Hematopoietic multipotent progenitor cell treated with erythropoietin and hydrocortisone succinate and interleukin-3 and kit ligand, for 4 days (in vitro differentiated cells): ENCODE measurements around the gene GCGR.
"Not testable (repeated sequence)": the region's sequence is repeated elsewhere in the genome, so short reads cannot be mapped to it uniquely, and the experiment has no call there.

Source experiments
- DNase-seq: peaks from one replicate; pipeline ENCODE4 v3.0.0-alpha.2; 2015

The GCGR gene

DNA sequence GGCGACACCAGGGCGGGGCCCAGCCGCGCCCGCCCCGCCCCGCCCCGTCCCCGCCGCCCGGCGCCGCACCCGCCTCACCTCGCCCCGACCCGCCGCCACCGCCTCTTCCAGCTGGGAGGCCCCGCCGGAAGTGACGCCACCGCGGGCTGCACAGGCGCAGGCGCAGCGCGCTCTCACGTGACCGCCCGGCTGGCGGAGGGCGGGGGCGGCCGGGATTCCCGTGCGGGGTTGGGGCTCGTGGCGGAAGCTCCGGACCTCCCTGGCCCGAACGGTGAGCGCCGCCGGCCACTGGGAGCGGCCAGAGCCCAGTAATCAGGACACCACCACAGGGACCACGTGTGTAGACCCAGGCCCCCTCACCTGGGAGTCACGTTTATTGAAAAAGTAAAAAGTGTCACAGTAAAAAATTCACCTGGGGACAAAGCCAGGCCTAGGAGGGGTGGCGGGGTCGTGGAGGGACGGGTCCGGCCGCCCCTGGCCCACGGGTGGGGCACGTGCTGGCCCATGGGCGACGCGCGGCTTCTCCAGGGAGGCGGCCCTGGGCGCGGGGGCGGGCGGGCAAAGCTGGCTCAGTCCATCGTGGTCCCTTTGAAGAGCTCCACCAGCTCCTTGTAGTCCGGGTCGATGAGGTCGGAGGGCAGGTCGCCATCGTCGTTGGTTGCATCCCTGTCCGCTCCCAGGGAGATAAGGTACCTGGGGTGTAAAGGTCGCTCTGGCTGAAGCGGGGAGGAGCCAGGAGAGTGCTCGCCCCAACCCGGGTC is 29.4 kb downstream of the GCGR start, which contains the start of gene MCRIP1:
TSS of gene MCRIP1 (minus strand) at position 132 of the 761 bp plus-strand sequence. CDS start 8,785 bp downstream, outside the sequence.
- peak; percentile 98 for DNase-seq

GRCh38 chr17:81833921-81834830 is 30.2 kb downstream of the GCGR start:
- no peak for DNase-seq

DNA sequence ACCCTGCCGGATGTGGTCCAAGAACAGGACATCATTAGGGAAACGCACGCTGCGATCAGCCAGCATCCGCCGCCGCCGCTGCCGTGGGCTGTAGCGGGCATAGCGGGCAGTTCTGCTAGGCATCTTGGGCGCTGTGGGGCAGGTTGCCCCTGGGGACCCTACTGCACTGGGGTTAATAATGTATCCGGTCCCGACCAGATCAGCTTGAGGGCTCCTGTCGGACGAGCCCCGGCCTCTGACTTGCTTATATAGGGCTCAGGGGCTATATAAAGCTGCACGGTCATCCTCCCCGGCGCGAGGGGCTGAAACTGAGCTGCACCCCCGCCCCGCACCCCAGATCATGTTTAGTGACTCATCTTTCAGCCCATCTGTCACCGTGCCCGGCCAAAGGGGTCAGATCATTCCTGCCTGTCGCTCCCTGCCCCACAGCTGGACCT is 30.9 kb downstream of the GCGR start, which contains the start of gene PPP1R27:
TSS of gene PPP1R27 (minus strand) at position 220 of the 437 bp plus-strand sequence. CDS start at position 123, 97 bp downstream.
- no peak for DNase-seq

DNA sequence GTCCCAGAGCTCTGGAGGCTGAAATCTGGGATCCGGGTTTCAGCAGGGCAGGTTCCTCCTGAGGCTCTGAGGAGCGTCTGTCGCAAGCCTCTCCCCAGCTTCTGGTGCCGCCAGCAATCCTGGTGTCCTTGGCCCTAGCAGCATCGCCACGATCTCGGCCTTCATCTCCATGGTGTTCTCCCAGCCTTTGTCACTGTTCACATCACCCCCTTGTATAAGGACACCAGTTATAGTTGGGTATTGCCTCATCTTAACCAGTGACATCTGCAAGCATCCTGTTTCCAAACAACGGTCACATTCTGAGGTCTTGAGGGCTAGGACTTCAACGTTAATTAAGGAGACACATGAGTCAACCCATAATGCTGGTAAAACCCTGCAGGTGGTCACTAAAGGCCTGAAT is 33.7 kb downstream of the GCGR start:
- peak; percentile 90 for DNase-seq

- DNase-seq: no peak
Measured at GRCh38 chr17:81838753-81839255, 34.9 kb downstream of the GCGR start.

DNA sequence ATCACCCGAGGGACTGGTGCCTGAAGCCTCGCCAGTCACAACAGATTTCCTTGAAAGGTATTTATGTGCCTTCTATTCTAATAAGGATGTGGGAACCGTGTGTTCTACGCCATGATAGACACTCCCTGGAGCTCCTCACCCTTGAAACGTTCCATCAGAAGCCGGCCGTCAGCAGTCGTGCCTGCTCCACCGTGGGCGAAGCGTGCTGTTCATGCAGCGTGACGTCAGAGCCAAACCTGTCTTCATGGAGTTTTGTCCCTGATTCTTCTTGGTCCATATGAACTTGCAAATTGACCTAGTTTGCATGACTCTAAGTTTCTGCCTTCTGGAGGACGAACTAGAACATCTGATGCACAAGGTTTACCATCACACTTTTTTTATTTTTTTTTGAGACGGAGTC is 35.4 kb downstream of the GCGR start:
- no peak for DNase-seq

- DNase-seq: not testable (repeated sequence)
Measured at GRCh38 chr17:81840059-81840458, 36.1 kb downstream of the GCGR start.

DNA sequence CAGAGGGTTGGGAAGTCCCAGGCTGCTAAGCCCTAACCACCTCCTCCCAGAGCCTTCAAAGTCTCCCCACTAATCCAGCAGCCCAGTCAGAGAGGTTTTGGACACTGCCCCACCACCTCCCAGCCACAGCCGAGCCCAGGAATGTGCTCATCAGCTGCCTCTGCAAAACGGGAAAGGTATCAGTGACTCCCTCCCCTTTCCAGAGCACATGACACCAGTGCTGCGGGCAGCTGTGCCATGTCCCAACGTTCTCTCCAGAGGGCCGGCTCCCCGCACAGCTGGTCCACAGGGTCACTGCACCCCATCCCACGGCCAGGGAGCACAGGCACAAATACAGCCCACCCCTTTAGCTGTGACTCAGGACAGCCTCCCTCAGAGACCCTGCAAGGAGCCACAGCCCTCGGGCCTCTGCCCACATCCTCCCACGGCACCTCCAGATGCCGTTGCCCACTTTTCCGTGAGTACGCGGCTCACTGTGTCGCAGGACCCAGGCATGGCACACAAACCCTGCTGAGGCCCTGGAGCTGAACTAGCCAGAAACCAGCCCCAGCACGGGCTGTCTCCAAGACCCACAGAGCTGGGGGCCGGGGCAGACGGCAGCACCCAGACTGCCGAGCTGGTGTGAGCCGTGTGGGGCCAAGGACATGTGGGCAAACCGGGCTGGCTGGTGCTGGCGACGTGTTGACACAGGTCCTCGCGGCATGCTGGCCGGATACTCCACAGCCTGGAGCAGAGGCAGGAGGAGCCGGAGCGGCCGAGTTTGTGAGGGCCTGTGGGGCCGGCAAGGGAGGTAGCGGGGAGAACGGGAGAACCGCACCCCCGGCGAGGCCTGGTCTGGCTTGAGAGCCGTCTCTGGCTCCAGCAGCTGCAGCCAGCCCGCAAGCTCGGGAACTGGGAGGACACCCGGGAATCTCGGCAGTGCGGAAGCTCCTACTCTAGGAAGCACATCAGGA is 37.2 kb downstream of the GCGR start:
- DNase-seq: peak; percentile 46

DNA sequence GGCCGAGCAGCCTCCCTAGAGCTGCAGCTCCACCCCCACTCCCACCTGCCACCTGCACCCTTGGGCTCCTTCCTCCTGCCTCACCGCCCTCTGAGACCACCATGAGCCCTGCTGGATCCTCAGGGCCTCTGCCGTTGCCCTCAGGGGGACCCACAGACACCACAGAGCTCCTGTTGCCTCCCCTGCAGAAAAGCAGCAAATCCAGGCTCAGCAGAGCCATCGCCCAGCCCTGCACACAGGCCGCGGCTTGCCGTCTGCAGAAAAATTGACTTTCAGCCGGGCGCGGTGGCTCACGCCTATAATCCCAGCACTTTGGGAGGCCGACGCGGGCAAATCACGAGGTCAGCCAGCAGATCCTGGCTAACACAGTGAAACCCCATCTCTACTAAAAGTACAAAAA is 37.9 kb downstream of the GCGR start:
- DNase-seq: no peak

GRCh38 chr17:81842378-81842724 is 38.4 kb downstream of the GCGR start:
- DNase-seq: no peak

GRCh38 chr17:81842725-81843504 is 39.0 kb downstream of the GCGR start:
- no peak for DNase-seq

DNA sequence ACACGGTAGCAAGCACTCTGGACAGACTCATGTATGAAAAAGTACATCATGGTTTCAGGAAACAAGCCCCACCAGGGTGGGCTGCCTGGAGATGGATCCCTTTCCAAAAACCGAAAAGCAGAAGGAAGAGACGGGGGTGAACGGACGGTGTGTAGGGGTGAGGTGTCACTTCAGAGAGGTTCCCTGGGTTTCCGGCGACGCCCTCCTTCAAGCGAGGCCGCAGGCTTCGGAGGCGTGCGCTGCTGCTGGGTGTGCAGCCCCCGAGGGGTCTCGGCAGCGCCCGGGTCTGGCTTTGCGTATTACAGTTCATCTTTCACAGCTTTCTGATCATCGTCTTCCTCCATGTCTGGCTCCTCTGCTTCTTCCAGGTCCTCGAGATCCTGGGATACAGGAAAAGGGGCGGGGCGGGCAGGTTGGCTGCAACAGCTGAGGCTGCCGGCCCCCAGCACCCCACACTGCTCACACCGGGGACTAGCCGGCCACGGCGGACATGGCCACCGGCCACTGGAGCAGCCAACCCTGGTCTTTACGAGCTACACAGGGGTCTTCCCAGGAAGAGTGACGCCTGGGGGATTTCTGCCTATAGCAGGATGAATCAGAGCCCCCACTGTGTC is 39.9 kb downstream of the GCGR start:
- DNase-seq: no peak

DNA sequence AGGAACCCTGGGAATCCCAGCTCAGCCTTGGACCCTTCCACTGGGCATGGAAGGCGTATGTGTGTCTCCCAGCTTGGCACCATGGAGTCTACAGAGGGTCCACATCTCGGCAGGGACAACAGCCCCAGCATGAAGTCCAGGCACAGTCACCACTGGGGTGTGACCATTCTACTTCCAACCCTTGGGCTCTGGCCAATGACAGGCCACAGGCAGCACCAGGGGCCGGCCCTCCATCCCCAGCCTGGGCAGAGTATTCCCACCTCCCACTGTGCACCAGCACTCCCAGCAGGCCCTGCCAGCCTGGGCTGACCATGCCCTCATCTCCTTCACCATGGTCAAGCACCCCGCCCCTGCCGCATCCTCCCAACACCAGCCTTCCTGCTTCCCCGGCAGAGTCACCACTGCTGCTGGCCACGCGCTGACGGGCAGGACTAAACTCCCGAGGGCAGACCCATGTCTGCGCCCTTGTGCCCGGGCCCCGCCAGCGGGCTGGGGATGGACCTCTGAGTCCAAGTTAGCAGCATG is 40.4 kb downstream of the GCGR start:
- DNase-seq: no peak

GRCh38 chr17:81844887-81845286 is 40.9 kb downstream of the GCGR start:
- no peak for DNase-seq

- DNase-seq: no peak
Measured at GRCh38 chr17:81845361-81845760, 41.4 kb downstream of the GCGR start.

DNA sequence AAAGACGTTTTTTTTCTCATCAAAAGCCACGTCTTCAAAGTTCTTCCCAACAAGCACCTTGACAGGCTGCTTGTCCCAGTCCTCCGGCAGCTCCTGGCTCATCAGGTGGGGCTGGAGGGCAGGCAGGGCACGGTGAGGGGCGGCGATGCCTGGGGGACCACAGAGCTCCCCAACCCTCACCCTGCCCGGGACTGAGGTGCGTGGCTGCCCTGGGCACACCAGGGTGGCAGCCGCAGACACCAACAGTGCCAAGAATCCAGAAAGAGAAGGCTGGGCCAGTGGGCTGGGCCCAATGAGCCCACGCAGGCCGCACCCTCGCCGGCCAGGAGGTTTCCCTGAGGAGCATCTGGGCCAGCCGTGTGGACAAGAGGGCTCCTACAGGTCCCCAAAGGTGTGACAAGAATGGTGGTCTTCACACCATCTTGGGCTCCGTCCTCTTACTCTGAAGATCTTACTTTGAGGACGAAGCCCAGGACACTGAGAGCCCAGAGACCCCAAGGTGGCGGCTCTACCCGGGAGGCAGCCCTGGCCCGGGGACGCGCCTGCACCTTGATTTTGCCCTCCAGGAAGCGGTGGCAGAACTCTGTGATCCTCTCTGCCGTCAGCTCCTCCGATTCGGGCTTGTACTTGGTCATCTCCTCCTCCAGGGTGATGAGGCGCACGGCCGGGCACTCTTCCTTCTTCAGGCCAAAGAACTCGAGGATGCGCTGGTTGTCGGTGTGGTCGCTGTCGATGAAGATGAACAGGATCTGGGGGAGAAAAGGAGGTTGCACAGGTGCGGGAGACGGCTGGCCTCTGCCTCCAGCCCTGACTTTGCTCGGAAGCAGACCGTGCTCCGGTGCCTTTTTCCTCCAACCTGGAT is 42.2 kb downstream of the GCGR start:
- no peak for DNase-seq

DNA sequence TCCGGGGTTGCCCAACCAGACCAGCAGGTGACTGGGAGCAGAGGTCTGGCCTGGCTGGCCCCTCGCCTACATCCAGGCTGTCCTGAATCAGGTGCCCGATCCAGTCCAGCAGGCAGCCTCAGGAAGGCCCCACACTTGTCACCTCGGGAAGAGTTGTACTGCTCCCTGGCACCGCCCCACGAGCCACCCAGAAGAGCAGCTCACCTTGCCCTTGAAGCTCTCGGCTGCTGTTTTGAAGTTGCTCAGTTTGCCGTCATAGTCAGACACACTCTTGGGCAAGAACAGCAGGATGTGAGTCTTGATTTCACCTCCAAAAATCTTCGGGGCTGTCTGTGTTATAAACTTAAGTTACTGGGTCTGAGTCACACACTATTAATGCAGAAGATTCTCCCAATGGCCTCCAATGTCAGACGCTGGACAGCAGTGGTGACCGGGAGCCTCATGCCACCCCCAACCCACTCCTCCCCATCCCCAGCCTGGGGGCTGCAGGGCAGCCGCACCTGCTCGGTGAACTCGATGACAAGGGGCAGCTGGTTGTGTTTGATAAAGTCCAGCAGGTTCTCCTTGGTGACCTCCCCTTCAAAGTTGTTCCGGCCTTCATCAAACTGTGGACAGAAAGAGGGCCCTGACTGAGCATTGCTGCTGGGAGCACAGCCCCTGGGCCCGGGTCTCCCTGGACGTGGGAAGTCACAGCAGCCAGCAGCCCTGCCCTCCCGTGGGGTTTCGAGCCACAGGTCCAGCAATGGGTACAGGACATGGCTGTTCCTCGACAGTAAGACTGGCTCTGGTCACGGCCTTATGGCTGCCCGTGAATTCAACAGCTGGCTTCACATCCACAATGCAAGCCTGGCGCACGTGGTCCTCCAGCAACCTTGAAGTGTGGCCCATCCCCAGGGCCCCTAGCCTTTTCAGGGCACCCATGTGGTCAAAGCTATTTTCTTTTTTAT is 43.1 kb downstream of the GCGR start:
- no peak for DNase-seq

- DNase-seq: no peak
Measured at GRCh38 chr17:81849457-81849856, 45.5 kb downstream of the GCGR start.

- no peak for DNase-seq
Measured at GRCh38 chr17:81851423-81851822, 47.5 kb downstream of the GCGR start.
